Measurements from ENCODE around the gene ADAMTSL4.

Gene ADAMTSL4

GRCh38 chr1:150548632-150549495 is at the start of gene ADAMTSL4:
ADAMTSL4 (plus strand) TSS chr1:150549408; CDS start chr1:150552289, 2,881 bp downstream.
- DNase-seq, result peak; percentile 82

- no peak for DNase-seq
Measured at GRCh38 chr1:150505431-150505830, 43.8 kb upstream of the ADAMTSL4 start.

- DNase-seq, result no peak
Measured at GRCh38 chr1:150507912-150508864, 41.0 kb upstream of the ADAMTSL4 start, which contains the start of gene ECM1. ECM1 (plus strand) TSS chr1:150508109; CDS start chr1:150508210, 101 bp downstream.

- no peak for DNase-seq
Measured at GRCh38 chr1:150508982-150509381, 40.2 kb upstream of the ADAMTSL4 start.

GRCh38 chr1:150511551-150511950 is 37.7 kb upstream of the ADAMTSL4 start:
- no peak for DNase-seq

- no peak for DNase-seq
Measured at GRCh38 chr1:150511985-150512660, 37.1 kb upstream of the ADAMTSL4 start.

GRCh38 chr1:150512846-150513245 is 36.4 kb upstream of the ADAMTSL4 start:
- DNase-seq, result no peak

- no peak for DNase-seq
Measured at GRCh38 chr1:150513351-150513791, 35.8 kb upstream of the ADAMTSL4 start.

- DNase-seq, result no peak
Measured at GRCh38 chr1:150514260-150514659, 34.9 kb upstream of the ADAMTSL4 start.

GRCh38 chr1:150514913-150515327 is 34.3 kb upstream of the ADAMTSL4 start:
- DNase-seq, result no peak

GRCh38 chr1:150515328-150516049 is 33.7 kb upstream of the ADAMTSL4 start, which contains the start of gene FALEC:
FALEC (plus strand) TSS chr1:150515752.
- peak; percentile 98 for DNase-seq

- DNase-seq, result no peak
Measured at GRCh38 chr1:150516050-150516591, 33.1 kb upstream of the ADAMTSL4 start.

- DNase-seq, result no peak
Measured at GRCh38 chr1:150516616-150517015, 32.6 kb upstream of the ADAMTSL4 start.

GRCh38 chr1:150521196-150521968 is 27.8 kb upstream of the ADAMTSL4 start:
- no peak for DNase-seq

GRCh38 chr1:150525348-150525747 is 23.9 kb upstream of the ADAMTSL4 start:
- DNase-seq, result no peak

- no peak for DNase-seq
Measured at GRCh38 chr1:150528196-150528595, 21.0 kb upstream of the ADAMTSL4 start.

- DNase-seq, result no peak
Measured at GRCh38 chr1:150529017-150529416, 20.2 kb upstream of the ADAMTSL4 start.

- DNase-seq, result no peak
Measured at GRCh38 chr1:150530491-150531159, 18.6 kb upstream of the ADAMTSL4 start.

GRCh38 chr1:150532860-150533259 is 16.3 kb upstream of the ADAMTSL4 start:
- no peak for DNase-seq

- DNase-seq, result no peak
Measured at GRCh38 chr1:150534002-150534401, 15.2 kb upstream of the ADAMTSL4 start.
